ENCODE measurements around the gene FAM180A.

Gene FAM180A

DNA sequence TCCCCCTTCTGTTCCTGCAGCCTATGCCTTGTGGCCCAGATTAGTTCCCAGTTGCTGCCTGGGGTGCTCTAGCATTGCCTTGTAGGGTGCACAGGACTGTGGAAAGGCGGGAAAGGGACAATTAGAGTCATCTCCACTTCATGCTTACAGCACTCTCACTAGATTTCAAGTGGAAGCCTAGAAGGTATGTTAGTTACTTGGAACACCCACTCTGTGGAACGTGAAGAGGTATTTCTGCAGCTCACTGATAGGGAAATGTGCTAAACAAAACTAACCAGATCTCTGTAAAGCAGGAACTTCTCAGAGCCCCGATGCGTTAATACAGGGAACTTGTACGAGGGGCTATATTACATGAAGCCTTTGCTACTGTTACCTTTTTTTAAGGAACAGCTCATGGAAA, 66.9 kb downstream of the FAM180A start:
- H2AFZ ChIP-seq (ENCODE audit: low read depth, low read length), result no peak overlapping the region
- H3K9ac ChIP-seq (ENCODE audit: low read length), result no peak overlapping the region
- H3K4me3 ChIP-seq (ENCODE audit: low read length), result no peak overlapping the region
- no peaks in the 10 kb centered on the region for H3K27me3 ChIP-seq (ENCODE audit: low read depth, low read length)
- H3K36me3 ChIP-seq (replicated peaks; ENCODE audit: low read depth, low read length), result peaks cover 2% of the 10 kb centered on the region
- TF ChIP-seq EZH2phosphoT487 (IDR thresholded peaks at IDR 0.05; ENCODE audit: low read depth), result no peak
- TF ChIP-seq, protein P1, sequence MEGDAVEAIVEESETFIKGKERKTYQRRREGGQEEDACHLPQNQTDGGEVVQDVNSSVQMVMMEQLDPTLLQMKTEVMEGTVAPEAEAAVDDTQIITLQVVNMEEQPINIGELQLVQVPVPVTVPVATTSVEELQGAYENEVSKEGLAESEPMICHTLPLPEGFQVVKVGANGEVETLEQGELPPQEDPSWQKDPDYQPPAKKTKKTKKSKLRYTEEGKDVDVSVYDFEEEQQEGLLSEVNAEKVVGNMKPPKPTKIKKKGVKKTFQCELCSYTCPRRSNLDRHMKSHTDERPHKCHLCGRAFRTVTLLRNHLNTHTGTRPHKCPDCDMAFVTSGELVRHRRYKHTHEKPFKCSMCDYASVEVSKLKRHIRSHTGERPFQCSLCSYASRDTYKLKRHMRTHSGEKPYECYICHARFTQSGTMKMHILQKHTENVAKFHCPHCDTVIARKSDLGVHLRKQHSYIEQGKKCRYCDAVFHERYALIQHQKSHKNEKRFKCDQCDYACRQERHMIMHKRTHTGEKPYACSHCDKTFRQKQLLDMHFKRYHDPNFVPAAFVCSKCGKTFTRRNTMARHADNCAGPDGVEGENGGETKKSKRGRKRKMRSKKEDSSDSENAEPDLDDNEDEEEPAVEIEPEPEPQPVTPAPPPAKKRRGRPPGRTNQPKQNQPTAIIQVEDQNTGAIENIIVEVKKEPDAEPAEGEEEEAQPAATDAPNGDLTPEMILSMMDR (IDR thresholded peaks at IDR 0.05; ENCODE audit: low read depth, low read length), result no peak
- H3K27ac ChIP-seq (ENCODE audit: low read length), result no peak overlapping the region
- no peaks in the 10 kb centered on the region for H4K20me1 ChIP-seq (ENCODE audit: insufficient read depth, low read length)
- H3K4me2 ChIP-seq (ENCODE audit: low read length), result no peak overlapping the region
- no peaks in the 10 kb centered on the region for H3K9me3 ChIP-seq (ENCODE audit: insufficient read depth, low read length)
- peaks cover 16% of the 10 kb centered on the region for H3K4me1 ChIP-seq (ENCODE audit: low read length)
- no peaks in the 10 kb centered on the region for H3K79me2 ChIP-seq (ENCODE audit: low read length)

All from OCI-LY3 (cell line).